HepG2 (cell line): ENCODE data around the gene PPP1R16B. TPM values are rescaled to one million over a fixed set of nuclear protein-coding genes. Genes with fewer than 3 reads are reported as not detected.

Source experiments
- ATAC-seq: fragments of 200-7000 bp; cut with Tn5 transposase; 3 replicates; pipeline ENCODE4 v1.9.1; 2020; ENCODE audit warnings: mild to moderate bottlenecking, moderate library complexity
- BruUV-seq: library from RNA; stranded (reverse); fragments of 400-500 nt; replicated peaks from 2 replicates; lab custom pipeline; 2021; lab: Mats Ljungman, UMichigan
- CTCF ChIA-PET: fragments of 300-600 bp; formaldehyde crosslinking; extraction: SDS; loops from one replicate; lab custom pipeline; 2021; ENCODE audit warnings: low total read pairs, inconsistent platforms, low intra/inter-chr PET ratio; lab: Yijun Ruan, JAX
- POLR2A ChIA-PET: fragments of 350-600 bp; sonication (Branson Sonifier 250); formaldehyde crosslinking; loops from one replicate; lab custom pipeline; 2020; ENCODE audit warnings: antibody characterized with exemption, inconsistent platforms; lab: Yijun Ruan, JAX
- DNase-seq: peaks from one replicate; pipeline ENCODE4 v3.0.0-alpha.2; 2015; ENCODE audit warnings: low spot score
- FAIRE-seq: peaks from 3 replicates; lab custom pipeline; 2011; peaks lifted over from hg19 to GRCh38; lab: Jason Lieb, UNC
- H2AFZ ChIP-seq: one replicate; pipeline ENCODE4 v1.6.1; 2011; ENCODE audit warnings: low read length, inconsistent platforms
- H3K27ac ChIP-seq: fragments of 300-600 bp; 3 replicates; pipeline ENCODE4 v1.8.0; 2011; ENCODE audit warnings: mixed run types, mild to moderate bottlenecking, mixed read lengths, low read length, inconsistent platforms; ENCODE audit not compliant: insufficient read depth; ENCODE audit errors: extremely low read length
- H3K27me3 ChIP-seq, 2 experiments: fragments of 200-600 bp in 1 of 2; 2 replicates in 1 of 2; 3 replicates in 1 of 2; pipeline versions ENCODE4 v1.6.0 to v1.8.0; 2011; ENCODE audit warnings: low read length in 2 of 2, mild to moderate bottlenecking in 2 of 2, moderate library complexity in 2 of 2, inconsistent platforms in 1 of 2; ENCODE audit not compliant: insufficient read depth in 2 of 2, control insufficient read depth in 1 of 2
- H3K36me3 ChIP-seq, 2 experiments: fragments of 200-600 bp in 1 of 2; replicated peaks in 1 of 2; 2 replicates in 1 of 2; 3 replicates in 1 of 2; pipeline versions ENCODE4 v1.5.1 to v1.8.0; 2011; ENCODE audit warnings: low read length in 2 of 2, inconsistent platforms in 1 of 2; ENCODE audit not compliant: insufficient read depth in 2 of 2, control insufficient read depth in 1 of 2
- H3K4me1 ChIP-seq: 2 replicates; pipeline ENCODE4 v1.5.1; 2012; ENCODE audit warnings: low read length, inconsistent platforms; ENCODE audit not compliant: insufficient read depth
- H3K4me2 ChIP-seq: 2 replicates; pipeline ENCODE4 v1.6.0; 2011; ENCODE audit warnings: low read depth, low read length, inconsistent platforms
- H3K4me3 ChIP-seq, 3 experiments: fragments of 200-600 bp in 1 of 3; sonication (generic), shearing (Covaris generic) in 1 of 3; replicated peaks in 1 of 3; 2 replicates each; pipeline ENCODE4 v1.5.1; 2011 to 2016; ENCODE audit warnings: low read length in 3 of 3, inconsistent platforms in 2 of 3, low read depth in 2 of 3, mild to moderate bottlenecking in 2 of 3, control low read depth in 1 of 3, mixed read lengths in 1 of 3; ENCODE audit not compliant: insufficient read depth in 1 of 3
- H3K79me2 ChIP-seq: one replicate; pipeline ENCODE4 v1.6.1; 2011; ENCODE audit warnings: low read length, inconsistent platforms; ENCODE audit not compliant: insufficient read depth
- H3K9ac ChIP-seq: 2 replicates; pipeline ENCODE4 v1.6.0; 2011; ENCODE audit warnings: mild to moderate bottlenecking, low read depth, low read length, inconsistent platforms; ENCODE audit not compliant: insufficient read depth
- H3K9me3 ChIP-seq: 2 replicates; pipeline ENCODE4 v1.5.1; 2012; ENCODE audit warnings: mild to moderate bottlenecking, low read length
- H4K20me1 ChIP-seq: 2 replicates; pipeline ENCODE4 v1.6.0; 2011; ENCODE audit warnings: inconsistent platforms, mild to moderate bottlenecking, low read length, moderate library complexity; ENCODE audit not compliant: insufficient read depth
- JARID2 ChIP-seq: sonication (generic); formaldehyde crosslinking; IDR thresholded peaks from 2 replicates; pipeline ENCODE4 v1.8.1; 2023; ENCODE audit warnings: missing genetic modification reagents, inconsistent platforms; ENCODE audit not compliant: insufficient replicate concordance
- KDM6A ChIP-seq: IDR thresholded peaks from 2 replicates; pipeline ENCODE4 v1.6.1; 2016; ENCODE audit warnings: low read depth
- RAD21 ChIP-seq: fragments of 450-650 bp; formaldehyde crosslinking; IDR thresholded peaks from 2 replicates; pipeline ENCODE4 v1.5.0; 2020; ENCODE audit warnings: mild to moderate bottlenecking
- SRSF9 ChIP-seq: fragments of 200-400 bp; formaldehyde crosslinking; IDR thresholded peaks from 2 replicates; pipeline ENCODE4 v1.6.1; 2018; ENCODE audit warnings: borderline replicate concordance, mild to moderate bottlenecking, low read depth, low read length; ENCODE audit not compliant: insufficient read depth, poor library complexity, severe bottlenecking
- ZNF546 ChIP-seq: sonication (generic); formaldehyde crosslinking; conservative IDR thresholded peaks from 2 replicates; pipeline ENCODE4 v1.8.1; 2023; ENCODE audit warnings: mild to moderate bottlenecking, missing genetic modification reagents
- ZNF761 ChIP-seq: sonication (generic); formaldehyde crosslinking; conservative IDR thresholded peaks from 2 replicates; pipeline ENCODE4 v1.4.0; 2020; ENCODE audit warnings: mild to moderate bottlenecking, missing genetic modification reagents
- WGBS: methylation state at CpG from one replicate; pipeline ENCODE4 v1.1.6; 2017; ENCODE audit warnings: low lambda C conversion rate; 5-methylcytosine and 5-hydroxymethylcytosine counted together
- in situ Hi-C: cut with HindIII; loops from 2 replicates; pipeline ENCODE4 v1.10.0; 2017; ENCODE audit warnings: low pct_unique_long_range_greater_than_20kb; ENCODE audit not compliant: extremely low pct_ligation_motif_present
- intact Hi-C: fragments of 100-400 bp; cut with micrococcal nuclease; formaldehyde crosslinking; loops from one replicate; pipeline ENCODE4 v1.10.0; 2022; ENCODE audit not compliant: unreplicated experiment
- polyA plus RNA-seq, 8 experiments: library from polyadenylated mRNA; depleted of rRNA in 3 of 8; stranded (reverse) in 7 of 8; unstranded in 1 of 8; fragments of >200 nt; fragmentation: Illumina TruSeq in 4 of 8; extraction: Trizol in 4 of 8; gene quantifications; 2 replicates each; pipeline versions ENCODE4 v1.2.1 to v1.2.3, GENCODE V29; 2011 to 2016; ENCODE audit warnings: low read depth in 4 of 8, missing spikeins in 1 of 8, mixed read lengths in 1 of 8; ENCODE audit not compliant: insufficient read depth in 1 of 8
- total RNA-seq, 5 experiments: library from RNA; depleted of rRNA; stranded (reverse); fragments of >200 nt; fragmentation: Illumina TruSeq; extraction: Trizol; gene quantifications; 2 replicates each; pipeline ENCODE4 v1.2.3, GENCODE V29; 2016; ENCODE audit warnings: low read depth in 1 of 5
- TF ChIP-seq, protein P1 (sequence below): sonication (generic); formaldehyde crosslinking; IDR thresholded peaks from 2 replicates; pipeline ENCODE4 v1.5.0; 2020; ENCODE audit warnings: missing genetic modification reagents, mild to moderate bottlenecking, borderline replicate concordance
- TF ChIP-seq, protein P2 (sequence below): sonication (generic); formaldehyde crosslinking; conservative IDR thresholded peaks from 2 replicates; pipeline ENCODE4 v1.8.0; 2022; ENCODE audit warnings: missing genetic modification reagents

Gene PPP1R16B
- total and polyA plus RNA-seq, 2 of the 13 experiments (the other 11 are each of a cell fraction or from before 2014, with no cell fraction given) = 0.02 to 0.11 TPM

DNA sequence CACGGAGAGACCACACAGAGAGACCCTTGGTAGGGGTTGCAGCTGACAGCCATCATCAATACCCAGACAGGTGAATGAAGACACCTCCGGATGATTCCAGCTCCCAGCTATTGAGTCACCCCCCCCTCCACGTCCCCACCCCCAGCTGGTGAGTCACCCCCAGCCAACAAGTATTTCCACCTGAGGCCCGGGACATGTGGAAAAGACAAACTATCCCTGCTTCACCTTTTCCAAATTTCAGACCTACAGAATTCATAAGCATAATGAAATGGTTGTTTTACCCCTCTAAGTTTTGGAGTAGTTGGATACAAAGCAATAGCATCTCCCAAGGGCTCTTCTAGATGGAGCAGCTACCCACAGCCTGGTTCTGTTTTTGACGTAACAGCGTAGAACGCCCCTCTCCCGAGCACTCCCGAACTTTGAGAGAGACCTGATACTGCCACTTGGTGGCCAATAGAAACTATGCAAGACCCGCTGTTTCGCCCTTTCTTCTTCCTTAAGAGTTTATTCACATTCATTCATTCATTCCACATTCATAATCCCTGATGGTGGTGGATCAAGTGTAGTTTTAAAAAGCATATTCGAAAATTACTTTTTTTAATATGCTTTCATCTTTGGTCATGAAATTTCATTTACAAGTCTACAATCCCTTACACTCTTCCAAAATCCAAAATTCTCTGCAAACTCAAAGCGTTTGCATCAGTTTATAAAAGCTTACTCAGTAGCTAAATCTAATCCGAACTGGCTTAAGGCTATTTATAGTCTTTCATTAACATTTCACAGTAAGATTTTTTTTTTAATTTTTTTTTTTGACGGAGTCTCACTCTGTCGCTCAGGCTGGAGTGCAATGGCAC is 15.1 kb upstream of the PPP1R16B start (continued):
- TF ChIP-seq, protein P1, sequence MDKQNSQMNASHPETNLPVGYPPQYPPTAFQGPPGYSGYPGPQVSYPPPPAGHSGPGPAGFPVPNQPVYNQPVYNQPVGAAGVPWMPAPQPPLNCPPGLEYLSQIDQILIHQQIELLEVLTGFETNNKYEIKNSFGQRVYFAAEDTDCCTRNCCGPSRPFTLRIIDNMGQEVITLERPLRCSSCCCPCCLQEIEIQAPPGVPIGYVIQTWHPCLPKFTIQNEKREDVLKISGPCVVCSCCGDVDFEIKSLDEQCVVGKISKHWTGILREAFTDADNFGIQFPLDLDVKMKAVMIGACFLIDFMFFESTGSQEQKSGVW = no peak
- TF ChIP-seq ZNF761 (CRISPR knock-in tag) = no peak

DNA sequence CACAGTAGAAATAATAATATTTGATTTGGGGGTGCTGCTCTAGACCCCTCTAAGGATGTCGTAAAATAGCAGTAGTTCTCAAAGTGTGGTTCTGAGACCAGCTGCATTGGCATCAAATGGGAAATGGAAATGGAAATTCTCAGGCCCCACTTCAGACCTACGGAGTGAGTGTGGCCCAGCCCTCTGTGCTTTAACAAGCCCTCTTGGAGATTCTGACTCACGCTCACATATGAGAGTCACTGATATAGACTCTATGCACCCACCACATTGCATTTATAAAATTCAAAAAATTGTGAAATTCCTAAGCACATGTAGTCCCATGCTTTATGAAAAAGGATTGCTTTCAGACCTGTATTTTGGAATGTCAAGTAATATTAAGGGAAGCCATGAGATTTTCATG is 14.2 kb upstream of the PPP1R16B start:
- DNase-seq = no peak
- H3K36me3 ChIP-seq = no peaks in the 10 kb centered on the region
- TF ChIP-seq RAD21 (CRISPR knock-in tag) = no peak
- TF ChIP-seq, protein P2, sequence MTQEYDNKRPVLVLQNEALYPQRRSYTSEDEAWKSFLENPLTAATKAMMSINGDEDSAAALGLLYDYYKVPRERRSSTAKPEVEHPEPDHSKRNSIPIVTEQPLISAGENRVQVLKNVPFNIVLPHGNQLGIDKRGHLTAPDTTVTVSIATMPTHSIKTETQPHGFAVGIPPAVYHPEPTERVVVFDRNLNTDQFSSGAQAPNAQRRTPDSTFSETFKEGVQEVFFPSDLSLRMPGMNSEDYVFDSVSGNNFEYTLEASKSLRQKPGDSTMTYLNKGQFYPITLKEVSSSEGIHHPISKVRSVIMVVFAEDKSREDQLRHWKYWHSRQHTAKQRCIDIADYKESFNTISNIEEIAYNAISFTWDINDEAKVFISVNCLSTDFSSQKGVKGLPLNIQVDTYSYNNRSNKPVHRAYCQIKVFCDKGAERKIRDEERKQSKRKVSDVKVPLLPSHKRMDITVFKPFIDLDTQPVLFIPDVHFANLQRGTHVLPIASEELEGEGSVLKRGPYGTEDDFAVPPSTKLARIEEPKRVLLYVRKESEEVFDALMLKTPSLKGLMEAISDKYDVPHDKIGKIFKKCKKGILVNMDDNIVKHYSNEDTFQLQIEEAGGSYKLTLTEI (CRISPR knock-in tag) = no peak
- no peak for TF ChIP-seq JARID2 (CRISPR knock-in tag)
- TF ChIP-seq SRSF9 = no peak
- no peak for TF ChIP-seq ZNF546 (CRISPR knock-in tag)
- no peak for TF ChIP-seq KDM6A (CRISPR knock-in tag)
- TF ChIP-seq, all 625 proteins: peak for 0
- Histone ChIP-seq H3K9ac (no peak overlapping the region), H3K79me2 (no peaks in the 10 kb centered on the region), H3K27ac (no peak overlapping the region), H3K4me1 (no peaks in the 10 kb centered on the region), H3K27me3 (no peaks in the 10 kb centered on the region), H2AFZ (no peak overlapping the region), H3K9me3 (no peaks in the 10 kb centered on the region), H3K4me2 (no peak overlapping the region), H3K4me3 (no peak overlapping the region), H4K20me1 (no peaks in the 10 kb centered on the region)
- no TSS peak for BruUV-seq
- ChIA-PET CTCF (interaction anchor here (0.8 kb wide), 1 partner anchor 145 kb away, joined by 4 read pairs; no protein-coding TSS in a partner anchor), POLR2A (no interaction called here)
- ATAC-seq (no peak), FAIRE-seq (no peak)
- intact Hi-C loops = loop anchor here (10.0 kb wide), 1 partner anchor 104 kb away; no protein-coding TSS in a partner anchor
- in situ Hi-C loops = no loop called here
- WGBS = 69% methylated on average over 3 of the region's 3 CpGs
